GM21381 (cell line): ENCODE measurements around the gene SMARCC1.

Experiments used
- ATAC-seq: cut with Tn5 transposase; IDR thresholded peaks from one replicate; pipeline ENCODE4 v1.9.1; 2021; ENCODE audit warnings: mild to moderate bottlenecking, moderate library complexity; ENCODE audit not compliant: unreplicated experiment

The SMARCC1 gene

DNA sequence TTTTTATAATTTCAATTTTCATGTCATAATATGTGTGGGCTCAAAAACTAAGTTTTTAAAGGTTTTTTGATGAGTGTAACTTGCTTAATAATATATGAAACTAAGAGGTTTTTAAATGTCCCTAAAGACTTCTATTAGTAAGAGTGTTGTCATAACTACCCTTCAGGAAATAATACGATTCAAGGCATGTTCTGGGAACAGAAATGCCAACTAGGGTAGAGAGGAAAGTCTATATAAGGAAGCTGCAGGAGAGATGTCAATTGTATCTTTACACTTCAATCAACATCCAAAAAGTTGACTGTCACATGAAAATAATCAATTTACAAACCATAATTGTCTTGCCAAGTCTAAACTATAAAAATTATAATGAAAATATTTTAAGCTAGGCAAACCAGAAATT lies 76.3 kb downstream of the SMARCC1 start:
- ATAC-seq, result no peak

DNA sequence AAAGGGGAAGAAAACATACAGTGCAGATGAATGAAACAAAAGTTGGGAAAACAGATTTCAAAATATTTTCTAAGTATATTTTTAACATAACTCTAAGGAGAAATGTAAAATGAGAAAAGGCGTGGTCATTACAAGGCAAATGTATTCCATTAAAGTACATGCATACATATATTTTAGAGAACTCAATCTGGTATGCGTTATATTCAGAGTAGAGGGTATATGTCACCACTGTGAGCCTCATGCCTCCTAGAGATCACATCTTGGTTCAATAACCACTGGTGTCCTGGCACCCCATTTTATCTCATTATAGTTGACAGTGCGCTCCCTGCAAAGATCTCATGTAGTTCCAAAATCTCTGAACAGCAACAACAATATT lies 77.5 kb downstream of the SMARCC1 start:
- no peak for ATAC-seq

DNA sequence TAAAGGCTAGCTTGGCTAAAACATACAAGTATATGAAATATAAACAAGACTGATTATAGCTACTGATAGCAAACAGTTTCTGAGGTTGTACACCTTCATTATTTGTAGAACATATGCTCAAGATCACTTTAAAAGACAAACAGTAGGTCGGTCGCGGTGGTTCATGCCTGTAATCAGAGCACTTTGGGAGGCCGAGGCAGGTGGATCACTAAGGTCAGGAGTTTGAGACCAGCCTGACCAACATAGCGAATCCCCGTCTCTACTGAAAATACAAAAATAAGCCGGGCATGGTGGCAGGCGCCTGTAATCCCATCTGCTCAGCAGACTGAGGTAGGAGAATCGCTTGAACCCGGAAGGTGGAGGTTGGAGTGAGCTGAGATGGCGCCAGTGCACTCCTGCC lies 80.3 kb downstream of the SMARCC1 start:
- ATAC-seq, result no peak

DNA sequence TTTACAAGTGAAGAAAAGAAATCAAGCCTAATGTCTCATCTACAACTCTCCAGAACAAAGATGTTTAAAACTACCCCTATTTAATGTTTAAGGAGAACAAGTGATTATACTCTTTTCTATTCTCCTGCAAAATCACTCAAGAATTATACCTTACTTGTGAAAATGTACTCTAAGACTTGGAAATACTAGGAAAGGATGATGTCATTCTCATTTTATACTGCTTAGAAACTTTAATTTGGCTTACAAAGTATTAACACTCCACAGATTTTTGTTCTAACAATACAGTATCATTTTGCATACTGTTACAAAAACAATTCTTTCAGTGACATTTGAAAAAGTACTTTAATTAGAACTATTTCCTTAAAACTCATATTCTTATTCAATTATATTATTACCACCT lies 89.5 kb downstream of the SMARCC1 start:
- ATAC-seq, result no peak

DNA sequence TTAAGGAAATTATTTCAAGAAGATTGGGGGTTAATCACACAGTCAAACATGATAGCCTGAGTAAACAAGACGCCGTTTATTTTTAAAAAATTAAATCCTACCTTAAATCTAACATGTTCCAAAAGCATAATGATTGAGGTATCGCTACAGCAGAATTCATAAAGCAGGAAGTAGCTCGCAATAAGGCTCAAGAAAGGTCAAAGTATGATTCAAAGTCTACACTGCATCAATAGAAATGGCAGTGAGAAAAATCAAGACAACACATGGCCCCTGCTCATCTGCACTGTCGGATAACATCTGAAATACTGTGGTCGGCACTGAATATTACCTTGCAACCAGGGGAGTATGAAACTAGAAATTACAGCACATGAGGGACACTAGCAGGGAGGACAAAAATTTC lies 93.2 kb downstream of the SMARCC1 start:
- no peak for ATAC-seq

DNA sequence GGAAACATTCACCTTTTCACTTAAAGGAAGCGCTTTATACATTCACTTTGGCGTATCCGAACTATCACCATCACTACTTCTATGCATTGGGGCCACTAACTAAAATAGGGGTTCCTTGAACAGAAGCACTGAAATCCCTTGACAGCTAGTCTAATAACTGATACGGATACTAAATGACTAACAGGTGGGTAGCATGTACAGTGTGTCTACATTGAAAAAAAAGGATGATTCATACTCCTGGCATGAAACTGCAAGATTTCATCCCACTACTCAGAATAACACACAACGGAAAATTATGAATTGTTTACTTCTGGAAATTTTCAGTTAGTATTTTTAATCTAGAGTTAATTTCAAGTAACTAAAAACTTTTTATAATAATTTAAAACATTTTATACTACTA lies 96.7 kb downstream of the SMARCC1 start:
- ATAC-seq, result no peak

DNA sequence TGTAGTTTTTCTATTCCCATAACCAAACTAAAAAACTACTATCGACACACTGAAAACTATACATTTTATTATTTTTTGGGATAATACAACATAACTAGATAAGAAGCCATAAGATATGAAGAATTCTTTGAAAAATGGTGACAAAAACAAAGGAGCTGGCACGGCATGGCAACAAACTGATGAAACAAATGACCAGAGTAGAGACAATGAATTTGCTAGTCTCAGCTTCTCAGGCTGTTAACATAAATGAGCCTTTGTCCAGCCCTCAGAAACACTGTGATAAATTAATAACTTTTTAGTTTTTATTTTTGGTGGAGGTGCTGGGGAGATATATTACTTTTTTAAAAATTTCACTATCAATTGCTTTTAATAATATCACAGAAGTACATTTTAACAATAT lies 100.7 kb downstream of the SMARCC1 start:
- ATAC-seq, result no peak

DNA sequence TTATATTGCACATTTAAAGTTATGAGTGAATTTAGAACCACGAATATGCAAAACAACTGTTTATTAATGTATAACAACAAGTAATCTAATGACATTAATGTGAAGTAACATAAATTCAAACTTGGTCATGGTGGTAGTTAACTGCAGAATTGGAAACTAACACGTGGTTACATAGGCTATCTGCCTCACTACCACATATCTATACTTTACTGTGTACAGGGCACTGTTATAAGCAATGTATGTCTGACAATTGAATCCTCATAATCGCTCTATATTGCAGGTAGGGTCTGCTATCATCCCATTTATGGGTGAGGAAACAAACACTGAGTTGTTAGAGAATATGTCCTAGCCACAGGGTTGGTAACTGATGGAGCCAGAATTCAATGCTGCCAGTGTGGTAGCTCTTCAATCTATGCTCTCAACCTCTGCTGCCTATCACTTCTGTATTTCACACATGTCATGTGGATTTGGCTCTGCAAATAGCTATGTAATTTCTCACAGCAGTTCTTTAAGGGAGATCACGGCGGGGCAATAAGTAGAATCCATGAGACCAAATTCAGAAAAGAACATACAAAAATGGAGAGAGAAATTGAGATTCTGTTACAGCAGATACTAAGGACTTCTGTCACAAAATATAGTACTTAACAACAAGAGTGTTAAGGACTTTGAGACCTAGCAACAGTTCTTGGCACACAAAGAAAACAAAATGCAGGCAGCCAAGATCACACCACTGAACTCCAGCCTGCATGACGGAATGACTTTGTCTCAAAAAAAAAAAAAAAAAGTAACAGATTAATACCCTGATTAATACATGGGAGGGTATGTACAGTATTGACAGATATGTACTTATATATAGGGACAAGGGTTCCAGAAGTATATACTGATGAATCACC lies 103.0 kb downstream of the SMARCC1 start:
- ATAC-seq, result no peak

DNA sequence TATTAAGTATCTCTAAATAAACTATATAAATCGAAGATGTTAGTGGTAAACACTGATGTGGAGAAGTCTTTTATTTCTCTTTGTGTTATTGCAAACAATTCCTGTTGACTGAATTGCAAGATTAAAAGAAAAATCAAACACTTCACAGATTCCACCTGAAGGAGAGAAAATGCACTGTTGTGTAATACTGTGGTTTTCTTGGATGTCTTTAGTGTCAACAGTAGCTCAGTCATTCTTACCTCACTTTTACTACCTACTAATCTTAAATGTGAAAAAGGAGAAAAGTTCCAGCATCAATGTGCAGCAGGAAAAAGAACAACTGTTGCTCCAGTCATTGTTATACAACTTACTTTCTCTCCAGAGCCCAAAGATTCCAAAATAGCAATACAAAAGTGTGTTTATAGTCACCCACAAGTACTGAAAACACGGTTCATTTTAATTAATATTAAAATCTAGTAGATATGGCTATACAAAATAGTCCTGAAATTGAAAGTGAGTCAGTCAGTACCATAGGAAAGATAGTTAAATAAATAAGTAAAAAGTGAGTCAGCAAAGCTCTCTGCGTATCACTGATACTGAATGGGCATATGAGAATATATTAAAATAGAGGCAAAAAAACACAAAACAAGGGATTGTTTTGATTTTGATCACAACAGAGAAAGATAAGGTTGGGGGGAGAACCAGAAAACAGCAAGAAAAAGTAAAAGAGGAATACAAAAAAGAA lies 112.5 kb downstream of the SMARCC1 start:
- no peak for ATAC-seq

DNA sequence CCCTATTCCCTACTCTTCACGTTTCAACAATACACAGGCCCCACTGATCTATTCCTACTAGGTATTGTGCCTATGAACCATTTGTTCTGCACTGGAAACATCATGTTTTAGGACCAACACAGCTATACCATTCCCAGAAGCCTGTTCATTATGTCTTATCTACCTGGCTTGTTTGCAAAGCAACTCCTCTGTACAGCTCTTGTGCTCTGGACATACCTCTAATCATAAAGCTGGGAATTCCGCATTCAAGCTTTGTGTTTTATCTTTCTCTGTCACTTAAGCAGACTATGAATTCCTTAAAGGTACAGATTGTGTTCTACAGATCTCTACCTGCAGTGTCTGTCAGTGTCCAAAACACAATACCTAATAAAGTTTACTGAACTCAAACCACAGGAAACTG lies 115.6 kb downstream of the SMARCC1 start:
- ATAC-seq, result no peak

DNA sequence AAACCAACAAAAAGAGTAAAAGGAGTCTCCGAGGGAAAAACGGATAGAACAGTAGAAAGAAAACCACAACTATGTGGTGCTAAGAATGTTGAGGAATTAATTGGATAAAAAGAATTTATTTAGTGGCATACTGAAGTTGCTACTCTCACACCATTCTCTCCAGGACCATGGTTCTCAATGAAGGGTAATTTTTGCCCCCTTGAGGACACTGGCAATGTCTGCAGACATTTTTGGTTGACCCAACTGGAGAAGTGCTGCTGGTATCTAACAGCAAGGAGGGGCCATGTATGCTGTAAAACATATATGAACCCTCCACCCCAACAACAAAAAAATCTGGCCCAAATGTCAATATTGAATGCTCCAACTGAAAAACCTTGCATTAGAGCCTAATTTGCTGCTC lies 117.2 kb downstream of the SMARCC1 start:
- ATAC-seq, result no peak

DNA sequence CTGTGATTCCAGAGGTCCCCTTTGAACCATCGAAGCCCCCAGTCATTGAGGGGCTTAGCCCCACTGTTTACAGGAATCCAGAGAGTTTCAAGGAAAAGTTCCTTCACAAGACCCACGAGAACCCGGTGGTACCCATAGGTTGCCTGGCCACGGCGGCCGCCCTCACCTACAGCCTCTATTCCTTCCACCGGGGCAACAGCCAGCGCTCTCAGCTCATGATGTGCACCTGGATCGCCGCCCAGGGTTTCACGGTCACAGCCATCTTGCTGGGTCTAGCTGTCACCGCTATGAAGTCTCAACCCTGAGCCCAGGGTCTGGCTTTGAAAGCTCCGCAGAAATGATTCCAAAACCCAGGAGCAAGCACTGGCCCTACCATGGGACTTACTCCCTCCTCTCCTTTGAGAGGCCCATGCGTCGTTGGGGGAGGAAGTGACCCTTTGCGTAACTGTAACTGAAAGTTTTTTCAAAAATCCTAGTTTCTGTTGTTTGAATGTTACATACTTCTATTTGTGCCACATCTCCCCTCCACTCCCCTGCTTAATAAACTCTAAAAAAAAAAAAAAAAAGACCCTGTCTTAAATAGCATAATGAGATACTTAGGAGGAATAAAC lies 118.0 kb downstream of the SMARCC1 start:
- ATAC-seq, result no peak

DNA sequence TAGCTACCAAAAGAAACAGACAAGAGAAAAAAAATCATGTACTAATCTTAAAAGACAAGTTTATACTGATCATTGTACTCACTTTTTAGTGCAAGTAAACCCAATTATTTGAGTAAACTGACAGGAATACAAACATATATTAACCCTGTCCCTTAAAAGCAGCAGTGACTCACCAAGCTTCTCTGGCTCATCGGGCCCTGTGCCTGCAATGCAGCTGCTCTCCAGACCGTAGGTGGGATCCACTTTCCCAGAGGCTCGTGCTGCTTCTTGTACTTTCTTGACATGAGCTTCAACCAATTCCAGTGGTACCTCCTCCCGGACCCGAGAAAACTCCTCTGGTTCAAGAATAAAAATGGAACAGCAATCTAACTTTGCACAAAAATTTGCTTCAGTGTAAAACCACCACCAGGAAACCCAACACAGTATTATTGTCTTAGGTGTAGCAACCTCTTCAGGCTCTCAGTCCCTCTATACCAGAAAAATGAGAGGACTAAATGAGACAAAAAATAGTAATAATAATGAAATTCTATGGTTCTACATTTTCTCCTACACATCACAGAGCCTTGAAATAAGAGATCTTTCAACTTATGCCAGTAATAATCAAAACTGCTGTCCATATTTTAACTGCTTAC lies 120.5 kb downstream of the SMARCC1 start:
- no peak for ATAC-seq

DNA sequence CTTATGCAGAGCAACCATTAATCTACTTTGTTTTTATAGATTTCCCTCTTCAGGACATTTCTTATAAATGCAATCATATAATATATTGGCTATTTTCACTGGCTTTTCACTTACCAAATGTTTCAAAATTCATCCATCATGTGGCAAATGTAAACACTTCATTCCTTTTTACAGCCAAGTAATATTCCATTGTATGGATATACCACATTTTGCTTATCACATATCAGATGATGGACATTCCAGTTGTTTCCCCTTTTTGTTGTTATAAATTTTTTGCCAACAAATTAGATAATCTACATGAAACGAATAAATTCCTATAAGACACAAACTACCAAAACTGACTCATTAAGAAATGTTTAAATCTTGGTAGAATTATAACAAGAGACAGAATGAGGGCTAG lies 123.2 kb downstream of the SMARCC1 start:
- ATAC-seq, result no peak

DNA sequence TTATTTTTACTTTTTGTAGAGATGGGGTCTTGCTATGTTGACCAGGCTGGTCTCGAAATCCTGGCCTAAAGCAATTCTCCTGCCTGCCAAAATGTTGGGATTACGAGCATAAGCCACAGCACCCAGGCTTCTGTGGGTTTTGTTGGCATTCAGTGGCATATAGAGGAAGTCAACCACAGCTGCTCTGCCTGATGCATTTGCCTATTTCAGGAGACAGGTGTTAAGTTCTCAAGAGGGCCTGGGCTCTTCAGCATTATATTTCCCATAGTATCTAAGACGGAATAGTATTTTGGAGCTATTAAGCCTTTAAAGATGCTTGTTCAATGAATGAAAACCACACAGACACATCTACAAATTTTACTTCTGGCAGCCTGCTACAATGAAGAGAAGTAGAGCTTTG lies 129.6 kb downstream of the SMARCC1 start:
- ATAC-seq, result no peak

DNA sequence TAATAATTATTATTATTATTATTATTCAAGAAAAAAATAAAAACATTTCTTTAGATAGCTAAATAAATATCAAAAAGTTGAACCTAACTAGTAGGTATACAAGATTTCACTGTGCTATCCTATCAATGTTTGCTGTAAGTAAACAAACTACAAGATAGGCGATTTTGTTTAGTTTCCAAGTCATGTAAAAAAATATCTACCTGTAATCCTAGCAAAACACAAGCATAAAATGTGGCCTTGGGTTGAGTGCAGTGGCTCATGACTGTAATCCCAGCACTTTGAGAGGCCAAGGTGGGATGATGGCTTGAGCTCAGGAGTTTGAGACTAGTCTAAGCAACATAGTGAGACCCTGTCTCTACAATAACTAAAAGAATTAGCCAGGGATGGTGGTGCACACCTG lies 131.4 kb downstream of the SMARCC1 start:
- no peak for ATAC-seq

DNA sequence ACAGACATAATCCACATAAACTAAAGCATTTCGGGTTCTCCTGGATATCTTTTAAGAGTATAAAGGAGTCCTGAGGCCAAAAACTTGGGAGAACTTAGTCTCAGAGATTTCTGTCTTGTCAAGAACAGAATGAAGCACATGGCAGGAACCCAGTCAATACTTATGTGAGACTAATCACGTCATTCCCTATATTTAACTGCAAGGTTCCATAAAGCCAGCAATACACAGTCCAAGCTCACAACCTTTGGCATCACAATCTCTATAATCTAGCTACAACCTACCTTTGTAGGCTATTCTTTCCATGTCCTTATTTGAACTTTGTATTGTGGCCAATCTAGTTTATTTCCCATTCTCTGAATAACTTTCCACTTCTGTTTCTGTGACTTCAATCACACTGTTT lies 134.1 kb downstream of the SMARCC1 start:
- ATAC-seq, result no peak

DNA sequence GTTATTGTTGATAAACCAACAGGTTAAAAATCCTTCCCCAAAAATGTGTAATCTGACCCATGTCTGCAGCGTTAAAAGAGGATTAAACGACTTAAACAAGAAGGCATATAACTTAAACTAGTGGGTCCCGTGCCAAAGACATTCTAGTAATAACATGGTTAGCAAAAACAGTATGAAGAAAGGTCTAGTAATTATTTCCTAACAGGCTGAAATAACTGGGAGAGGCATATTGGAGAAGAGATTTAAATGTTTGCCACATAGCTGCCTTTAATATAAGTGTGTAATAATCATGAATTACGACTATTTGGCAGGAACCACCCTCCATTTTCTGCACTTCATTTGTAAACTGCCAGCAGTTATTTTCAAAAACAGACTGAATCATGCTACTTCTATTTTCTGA lies 135.3 kb downstream of the SMARCC1 start:
- ATAC-seq, result no peak

DNA sequence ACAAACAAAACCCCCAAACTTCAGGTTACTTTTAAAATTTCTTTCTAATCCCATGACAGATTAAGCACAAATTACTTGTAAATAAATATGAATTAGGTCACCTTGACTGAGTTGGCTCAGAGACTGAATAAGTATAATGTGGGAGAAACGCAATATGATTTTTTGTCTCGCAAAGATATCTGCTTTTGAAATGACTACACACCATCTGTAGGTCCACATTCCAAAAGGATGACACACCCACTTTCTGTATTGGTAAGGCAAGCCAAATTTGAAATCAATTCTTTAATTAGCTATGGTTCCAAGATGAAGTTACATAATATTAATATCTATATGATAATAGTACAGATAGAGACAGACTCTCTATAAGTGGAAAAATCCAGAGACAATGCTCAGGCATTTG lies 136.1 kb downstream of the SMARCC1 start:
- ATAC-seq, result no peak

DNA sequence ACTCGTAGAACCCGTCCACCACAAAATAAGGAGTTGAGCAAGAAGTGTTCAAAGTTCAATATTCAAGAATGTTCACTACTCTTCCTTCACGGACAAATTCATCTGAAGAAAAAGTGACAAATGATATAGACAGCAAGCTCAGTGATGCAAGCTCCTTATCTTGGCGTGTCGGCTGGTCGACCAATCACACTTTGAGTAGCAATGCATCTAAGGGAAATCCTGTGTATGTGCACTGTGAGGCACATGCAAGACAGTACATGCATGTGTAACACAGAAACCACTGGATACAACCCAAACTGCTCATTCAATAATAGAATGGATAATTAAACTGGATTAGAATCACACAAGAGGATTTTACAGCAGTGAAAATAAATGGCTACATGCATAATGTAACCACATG lies 138.6 kb downstream of the SMARCC1 start:
- ATAC-seq, result no peak

DNA sequence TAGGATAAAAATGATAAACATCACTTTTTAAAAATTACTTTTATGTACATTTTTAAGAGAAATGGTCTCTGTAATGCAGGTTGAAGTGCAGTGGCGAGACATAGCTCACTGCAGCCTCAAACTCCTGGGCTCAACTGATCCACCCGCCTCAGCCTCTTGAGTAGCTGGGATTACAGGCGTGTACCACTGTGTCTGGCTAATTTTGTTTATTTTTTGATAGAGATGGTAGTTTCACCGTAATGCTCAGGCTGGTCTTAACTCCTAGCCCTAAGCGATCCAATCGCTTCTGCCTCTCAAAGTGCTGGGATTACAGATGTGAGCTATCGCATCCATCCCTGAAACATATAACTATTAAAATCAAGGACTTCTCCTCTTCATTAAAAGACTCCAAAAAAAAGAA lies 140.0 kb downstream of the SMARCC1 start:
- ATAC-seq, result no peak

DNA sequence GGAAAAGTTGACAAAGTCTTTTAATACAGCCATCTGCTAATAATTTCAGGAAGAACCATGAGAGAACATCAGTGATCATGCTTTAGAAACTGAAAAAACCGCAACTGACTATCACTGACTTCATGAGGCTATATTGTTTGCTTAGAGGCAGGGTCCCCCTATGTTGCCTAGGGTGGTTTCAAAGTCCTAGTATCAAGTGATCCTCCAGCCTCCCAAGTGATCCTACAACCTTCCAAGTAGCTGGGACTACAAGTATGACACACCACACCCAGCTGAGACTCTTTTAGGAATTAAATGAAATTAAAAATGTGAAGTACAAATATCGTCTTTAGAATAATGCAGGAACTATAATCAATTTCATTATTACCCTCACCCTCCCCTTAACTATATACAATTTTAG lies 144.8 kb downstream of the SMARCC1 start:
- ATAC-seq, result no peak
